M059J (cell line): ENCODE measurements around the gene FNBP1. TPM values are rescaled to one million over a fixed set of nuclear protein-coding genes. Genes with fewer than 3 reads are reported as not detected.
A peak's percentile ranks its signal among the peaks of the same experiment; 100 is the strongest.

Experiments used
- DNase-seq: peaks from one replicate; pipeline ENCODE4 v3.0.0-alpha.2; 2012; ENCODE audit warnings: low read depth
- total RNA-seq: library from RNA; depleted of rRNA; stranded (reverse); fragments of >200 nt; shearing (Covaris generic); gene quantifications from 2 replicates; pipeline ENCODE4 v1.2.3, GENCODE V29; 2014; rRNA removed

The FNBP1 gene
- total RNA-seq, 1 experiment from 2014 or later: 24.2 TPM

GRCh38 chr9:129858167-129858962 lies 184.6 kb downstream of the FNBP1 start:
- no peak for DNase-seq

- no peak for DNase-seq
These were observed 185.8 kb downstream of the FNBP1 start for GRCh38 chr9:129857207-129857606.

DNA sequence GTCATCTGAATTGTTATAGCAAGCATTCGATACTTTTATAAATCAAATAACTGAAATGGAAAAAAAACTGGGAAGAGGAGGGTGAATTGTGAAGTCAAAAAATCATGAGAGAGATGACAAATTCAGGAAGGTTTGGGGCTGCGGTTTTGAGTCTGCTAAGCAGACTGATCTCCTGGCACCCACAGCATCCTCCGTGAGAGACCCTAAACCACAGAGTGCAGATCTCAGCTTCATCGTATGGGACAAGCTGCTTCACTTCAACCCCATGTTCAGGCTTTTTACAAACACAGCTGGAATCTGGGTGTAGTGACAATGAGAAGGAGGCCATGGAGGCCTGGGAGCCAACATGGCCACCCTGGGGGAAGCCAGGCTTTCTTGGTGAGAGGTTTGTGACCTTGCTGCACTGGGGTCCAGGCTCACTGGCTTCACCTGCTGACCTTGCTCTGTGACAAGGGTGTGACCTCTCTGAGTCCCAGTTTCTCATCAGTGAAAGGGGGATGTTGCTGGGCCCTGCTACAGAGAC lies 188.3 kb downstream of the FNBP1 start:
- DNase-seq: no peak

- DNase-seq: no peak
These were observed 189.4 kb downstream of the FNBP1 start for GRCh38 chr9:129853614-129854013.

DNA sequence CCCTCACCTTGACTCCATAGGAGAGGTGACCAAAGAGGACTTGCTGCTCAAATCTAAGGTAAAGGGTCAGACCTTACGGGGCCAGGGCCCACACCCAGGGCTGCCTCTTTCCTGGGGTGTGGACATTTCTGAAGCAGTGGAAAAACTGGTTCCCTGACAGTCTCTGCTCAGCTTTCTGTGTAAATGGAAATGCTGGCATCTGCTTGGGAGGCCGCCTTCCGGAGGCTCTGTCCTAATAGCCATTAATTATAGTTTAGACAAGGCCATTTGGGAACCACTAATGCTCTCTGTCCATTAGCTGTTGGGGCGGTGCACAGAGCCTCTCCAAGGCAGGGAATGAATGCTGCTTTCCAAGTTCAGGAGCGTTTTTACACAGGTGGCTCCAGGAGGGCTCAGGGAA lies 190.4 kb downstream of the FNBP1 start:
- DNase-seq: no peak

- DNase-seq: no peak
These were observed 191.2 kb downstream of the FNBP1 start for GRCh38 chr9:129851821-129852220.

- no peak for DNase-seq
These were observed 192.0 kb downstream of the FNBP1 start for GRCh38 chr9:129850821-129851550.

- DNase-seq: no peak
These were observed 193.1 kb downstream of the FNBP1 start for GRCh38 chr9:129849901-129850300.

DNA sequence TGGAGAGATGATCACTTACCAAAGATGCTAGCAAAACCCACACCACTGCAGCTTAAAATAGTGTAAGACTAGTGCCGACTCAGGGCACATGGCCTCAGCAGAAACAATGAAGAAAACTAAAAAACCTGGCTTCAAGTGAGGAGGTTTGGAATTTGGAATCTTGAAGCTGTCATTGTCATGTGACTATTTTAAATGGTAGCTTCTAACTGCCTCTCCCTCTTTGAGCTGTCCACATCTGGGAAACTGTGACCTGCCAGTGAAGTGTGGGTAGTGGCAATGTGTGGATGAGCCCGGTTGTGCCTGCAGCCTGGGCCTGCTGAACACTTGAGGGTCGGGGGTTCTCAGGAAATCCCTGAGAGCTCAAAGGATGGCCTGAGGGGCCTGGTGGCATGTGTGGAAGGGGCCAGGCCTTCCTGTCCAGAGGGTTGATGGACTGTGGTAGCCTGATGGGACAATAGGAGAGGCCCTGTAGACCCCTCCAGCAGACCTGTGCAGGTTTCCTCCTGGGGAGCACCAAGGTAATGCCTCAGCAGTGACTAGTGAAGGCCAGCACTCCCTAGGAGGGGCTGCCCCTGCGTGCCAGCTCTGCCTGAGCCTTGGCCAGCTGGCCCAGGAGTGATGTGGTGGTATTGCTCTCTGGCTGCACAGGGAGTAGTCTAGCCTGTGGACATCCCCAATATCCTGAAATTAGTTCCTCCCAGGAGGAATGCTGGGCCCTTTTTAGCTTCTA lies 194.1 kb downstream of the FNBP1 start:
- DNase-seq: no peak

DNA sequence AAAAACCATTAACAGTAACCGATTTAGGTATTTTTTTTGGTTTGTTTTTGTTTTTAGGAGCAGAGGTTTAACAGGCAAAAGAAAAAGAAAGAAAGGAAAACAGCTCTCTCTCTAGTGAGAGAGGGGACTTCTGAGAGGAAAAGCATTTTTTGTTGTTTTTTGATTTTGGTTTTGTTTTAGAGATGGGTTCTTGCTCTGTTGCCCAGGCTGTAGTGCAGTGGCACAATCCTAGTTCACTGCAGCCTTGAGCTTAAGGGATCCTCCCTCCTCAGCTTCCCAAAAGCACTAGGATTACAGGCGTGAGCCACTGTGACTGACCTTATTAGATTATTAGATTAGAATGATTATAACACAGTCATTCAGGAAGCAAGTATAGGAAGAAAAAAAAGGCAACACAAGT lies 197.6 kb downstream of the FNBP1 start:
- no peak for DNase-seq

DNA sequence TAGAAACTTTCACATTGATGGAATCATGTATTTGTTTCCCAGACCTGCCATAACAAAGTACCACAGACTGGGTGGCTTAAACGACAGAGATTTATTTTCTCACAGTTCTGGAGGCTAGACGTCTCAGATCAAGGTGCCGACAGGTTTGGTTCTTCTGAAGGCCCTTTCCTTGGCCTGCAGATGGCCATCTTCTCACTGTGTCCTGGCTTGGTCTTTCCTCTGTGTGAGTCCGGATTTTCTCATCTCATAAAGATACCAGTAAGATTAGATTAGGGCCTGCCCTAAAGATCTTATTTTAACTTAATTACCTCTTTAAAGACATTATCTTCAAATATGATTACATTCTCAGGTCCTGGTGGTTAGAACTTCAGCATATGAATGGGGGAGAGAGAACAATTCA lies 201.9 kb downstream of the FNBP1 start:
- DNase-seq: no peak

DNA sequence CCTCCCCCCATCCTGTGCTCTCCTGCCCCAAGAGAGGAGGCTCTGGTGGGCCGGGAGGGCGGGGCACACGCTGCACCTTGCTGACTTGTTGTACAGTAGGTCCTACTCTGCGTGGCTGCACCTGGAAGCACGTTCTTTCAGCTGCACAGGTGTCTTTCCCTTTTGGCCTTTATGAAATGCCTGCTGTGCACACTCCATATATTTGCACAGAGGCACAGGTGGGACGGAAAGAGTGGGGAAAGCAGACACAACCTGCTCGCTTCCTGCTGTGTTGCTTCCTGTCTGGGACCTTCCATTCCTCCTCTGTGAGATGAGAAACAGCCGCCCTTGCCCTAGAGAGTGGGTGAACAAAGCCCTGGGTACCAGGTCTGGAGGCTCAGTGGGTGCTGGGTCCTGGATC lies 203.0 kb downstream of the FNBP1 start:
- no peak for DNase-seq

GRCh38 chr9:129839324-129840023 lies 203.5 kb downstream of the FNBP1 start:
- DNase-seq: no peak

DNA sequence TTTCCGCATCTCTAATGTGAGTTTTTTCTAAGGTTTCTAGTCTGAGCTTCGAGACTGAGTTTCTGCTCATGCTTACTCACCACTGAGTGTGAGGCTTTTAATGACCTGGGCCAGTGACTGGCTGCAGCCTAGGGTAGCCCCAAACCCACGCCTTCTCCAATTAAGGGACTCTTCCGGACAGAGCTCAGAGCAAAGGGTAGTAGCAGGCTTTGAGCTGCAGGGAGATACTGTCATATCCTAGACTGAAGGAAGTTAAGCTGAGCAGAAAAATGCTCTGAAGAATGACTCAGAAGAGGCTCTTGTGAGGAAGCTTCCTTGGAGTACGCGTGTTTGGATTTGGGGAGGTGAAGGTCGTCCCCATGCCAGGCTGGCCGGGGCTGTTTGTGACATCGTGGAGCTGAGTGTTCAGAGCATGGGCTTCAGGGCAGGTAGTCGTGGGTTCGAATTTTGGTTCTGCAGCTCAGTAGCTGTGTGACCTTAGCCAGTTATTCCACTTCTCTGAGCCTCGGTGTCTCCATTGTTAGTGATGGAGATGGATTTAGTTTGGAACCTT lies 204.2 kb downstream of the FNBP1 start:
- DNase-seq: peak; percentile 92

Other genes starting within 250 kb of the FNBP1 start
- 68.5 and 74.6 TPM in 2 replicates for gene TOR1B, start 240.0 kb downstream of the FNBP1 start, total RNA-seq
- gene TOR1A, start 219.1 kb downstream of the FNBP1 start, total RNA-seq: 100 and 104 TPM in 2 replicates
- gene C9orf78, start 207.9 kb downstream of the FNBP1 start, total RNA-seq: 49.9 and 51.4 TPM in 2 replicates
- gene USP20, start 207.7 kb downstream of the FNBP1 start, total RNA-seq: 5.5 and 18.0 TPM in 2 replicates
- gene GPR107, start 10.7 kb upstream of the FNBP1 start, total RNA-seq: 32.2 and 33.7 TPM in 2 replicates
- gene NCS1, start 129.2 kb upstream of the FNBP1 start, total RNA-seq: 30.0 and 49.5 TPM in 2 replicates
- 0.66 TPM in 1 of 2 replicates, not detected in the other for gene HMCN2, start 222.6 kb upstream of the FNBP1 start, total RNA-seq